ENCODE results near the gene ARRDC4.
"Not testable (repeated sequence)": the region's sequence is repeated elsewhere in the genome, so short reads cannot be mapped to it uniquely, and the experiment has no call there.

ARRDC4 gene

DNA sequence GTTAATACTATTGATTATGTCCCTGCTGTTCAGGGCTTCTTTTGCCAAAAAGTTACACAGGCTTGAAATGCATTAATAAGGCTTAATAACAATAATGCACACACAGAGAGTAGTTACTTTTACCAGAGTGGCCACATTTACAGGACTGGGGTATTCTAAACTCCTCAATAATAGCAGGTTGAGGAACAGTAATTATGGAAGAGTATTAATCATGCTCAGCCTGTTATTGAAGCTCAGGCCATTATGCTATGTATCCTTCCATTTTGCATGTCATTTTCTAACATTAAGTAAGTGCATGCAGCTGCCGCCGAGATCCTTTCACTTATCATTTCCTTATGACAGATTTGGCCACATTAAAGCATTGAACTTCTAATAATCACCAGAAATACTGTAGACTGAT is 5.7 kb downstream of the ARRDC4 start:
- DNase-seq = no peak

DNA sequence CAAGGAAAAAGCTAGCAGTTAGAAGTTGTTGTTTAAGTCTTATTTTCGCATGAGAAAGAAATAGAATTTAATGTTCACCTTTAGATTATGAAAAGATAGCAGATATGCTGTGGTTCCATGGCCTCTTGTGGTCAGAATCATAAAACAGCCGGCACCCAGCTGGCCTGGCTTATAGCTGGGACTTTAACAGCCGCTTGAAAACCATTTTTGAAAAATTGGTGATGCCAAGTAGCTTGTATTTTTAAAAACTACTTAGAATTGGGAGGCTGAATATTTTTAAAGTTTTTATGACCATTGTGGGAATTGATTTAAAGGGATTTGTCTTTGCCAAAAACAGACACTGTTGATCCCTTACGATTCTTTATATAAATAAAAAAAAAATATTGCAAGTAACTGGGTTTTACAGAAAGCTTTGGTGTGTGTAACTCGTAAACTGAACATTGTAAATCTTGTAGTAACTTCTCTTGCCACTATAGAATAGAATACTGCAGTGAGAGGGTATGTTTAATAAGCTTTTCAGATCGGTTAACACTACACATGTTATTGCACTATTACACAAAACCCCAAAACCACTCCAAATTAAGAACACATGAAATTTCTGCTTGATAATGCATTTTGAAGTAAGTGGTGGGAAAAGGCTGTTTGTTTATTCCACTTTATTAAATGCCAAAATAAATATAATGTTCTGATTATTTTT is 6.6 kb downstream of the ARRDC4 start:
- DNase-seq = no peak

DNA sequence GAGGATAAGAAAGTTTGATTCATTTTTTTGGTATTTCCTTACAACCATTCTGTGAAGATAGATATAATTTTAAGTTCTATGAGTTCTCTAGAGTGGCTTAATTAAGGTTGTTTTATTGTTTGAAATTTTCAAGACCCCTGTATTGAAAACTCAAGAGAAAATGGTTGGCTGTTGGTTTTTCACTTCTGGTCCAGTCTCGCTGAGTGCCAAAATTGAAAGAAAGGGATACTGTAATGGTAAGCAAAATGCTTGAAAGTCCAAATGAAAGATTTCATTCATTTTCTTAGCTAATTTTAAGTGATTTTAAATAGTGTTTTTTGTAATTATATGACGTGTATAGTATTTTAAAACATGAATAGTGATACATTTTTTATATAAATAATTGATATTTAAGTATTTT is 7.4 kb downstream of the ARRDC4 start:
- DNase-seq = no peak

DNA sequence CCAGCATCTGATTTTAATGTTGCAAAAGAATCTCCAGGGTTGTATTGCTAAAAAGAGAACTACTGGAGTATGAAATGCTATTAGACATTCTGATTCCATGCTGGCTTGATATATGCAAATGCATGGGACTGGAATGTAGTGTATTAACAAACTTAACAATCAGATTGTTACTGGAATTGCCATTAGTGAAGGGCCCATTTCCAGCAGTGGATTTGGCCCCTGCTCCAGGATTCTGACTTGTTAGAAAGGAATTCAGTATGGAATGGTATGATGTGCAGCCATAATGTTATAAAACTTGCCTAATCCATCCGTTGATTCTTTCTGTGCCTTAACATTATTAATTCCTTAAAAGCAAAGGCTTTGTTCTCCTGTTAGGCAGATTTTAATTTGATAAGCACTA is 7.9 kb downstream of the ARRDC4 start:
- no peak for DNase-seq

DNA sequence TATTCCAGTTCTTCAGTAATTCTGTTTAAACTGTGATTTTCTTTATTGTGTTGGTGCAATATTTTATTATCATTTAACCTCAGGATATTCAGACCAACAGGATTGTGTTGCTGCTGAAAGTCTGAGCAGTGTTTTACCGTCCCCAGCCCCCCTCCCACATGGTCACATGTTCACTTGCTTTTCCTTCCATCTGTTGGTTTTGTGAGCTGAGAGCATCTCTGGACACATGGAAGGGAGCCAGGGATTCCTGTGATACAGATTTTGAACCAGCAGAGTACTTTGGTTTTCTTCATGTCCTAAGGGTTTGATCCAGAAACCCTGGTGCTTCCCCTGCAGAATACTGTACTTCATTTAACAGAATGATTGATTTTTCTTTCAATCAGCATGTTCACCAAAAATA is 11.9 kb downstream of the ARRDC4 start:
- DNase-seq = peak in 1 of 14 donors; percentile 87

DNA sequence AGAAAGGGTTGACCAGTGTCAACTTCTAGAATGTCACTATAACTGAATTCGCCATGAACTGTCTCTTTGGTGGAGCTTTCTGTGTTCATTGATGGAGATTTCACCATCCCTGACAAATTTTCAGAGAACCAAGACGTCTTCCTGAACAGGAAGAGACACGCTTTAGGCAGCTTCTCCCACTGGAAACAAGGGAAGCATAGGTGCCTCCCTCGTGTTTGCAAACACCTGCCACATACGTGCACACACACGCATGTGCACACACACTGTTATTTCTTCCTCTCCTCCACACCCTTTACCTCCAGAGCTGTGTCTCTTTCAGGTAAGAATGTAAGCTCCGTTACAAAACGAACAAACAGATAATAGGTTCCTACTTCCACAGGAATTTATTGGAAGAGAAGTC is 15.6 kb downstream of the ARRDC4 start:
- no peak for DNase-seq

DNA sequence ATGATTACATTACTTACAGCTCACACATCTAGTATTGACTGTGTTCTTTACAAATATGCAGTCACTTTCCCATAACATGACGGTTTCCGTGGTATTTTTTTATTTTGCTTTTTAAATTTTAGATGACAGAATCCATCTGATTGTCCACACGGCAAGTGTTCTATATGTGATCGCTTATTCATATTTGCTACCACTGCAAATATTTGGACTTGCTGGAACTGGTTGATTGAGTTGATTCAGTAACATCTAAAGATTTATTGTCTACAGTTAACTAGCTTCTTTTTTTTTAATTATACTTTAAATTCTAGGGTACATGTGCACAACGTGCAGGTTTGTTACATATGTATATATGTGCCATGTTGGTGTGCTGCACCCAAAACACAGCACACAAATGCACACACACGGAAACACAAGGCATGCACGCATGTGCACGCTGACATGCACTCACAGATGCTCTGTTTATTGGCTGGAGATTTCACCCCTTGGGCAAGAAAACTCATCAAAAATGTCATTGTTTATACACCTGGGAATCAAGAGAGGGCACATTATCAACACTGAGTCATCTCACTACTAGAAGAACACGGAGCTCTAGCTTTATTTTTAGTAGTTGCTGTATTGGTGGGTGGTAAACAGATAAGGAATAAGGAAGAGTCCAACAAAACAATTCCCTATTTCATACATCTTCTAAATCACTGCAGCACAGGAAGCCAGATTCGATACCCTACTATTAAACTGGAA is 16.4 kb downstream of the ARRDC4 start:
- no peak for DNase-seq

DNA sequence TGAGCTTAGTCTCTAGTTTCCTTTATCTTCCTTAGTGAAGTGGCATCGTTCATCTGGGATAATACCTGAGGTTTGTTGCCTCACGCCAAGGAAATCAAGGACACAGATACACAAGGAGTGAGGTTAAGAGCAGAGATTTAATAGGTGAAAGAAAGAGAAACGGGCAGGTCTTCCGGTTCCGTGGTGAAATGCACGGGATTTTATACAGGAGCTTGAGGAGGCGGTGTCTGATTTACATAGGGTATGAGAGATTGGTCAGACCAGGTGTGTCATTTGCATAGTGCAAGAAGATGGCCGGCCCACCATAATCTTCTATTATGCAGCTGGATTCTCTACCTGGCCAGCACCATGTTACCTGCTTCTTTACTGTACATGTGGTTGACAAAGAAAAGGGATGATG is 17.2 kb downstream of the ARRDC4 start:
- DNase-seq = no peak

DNA sequence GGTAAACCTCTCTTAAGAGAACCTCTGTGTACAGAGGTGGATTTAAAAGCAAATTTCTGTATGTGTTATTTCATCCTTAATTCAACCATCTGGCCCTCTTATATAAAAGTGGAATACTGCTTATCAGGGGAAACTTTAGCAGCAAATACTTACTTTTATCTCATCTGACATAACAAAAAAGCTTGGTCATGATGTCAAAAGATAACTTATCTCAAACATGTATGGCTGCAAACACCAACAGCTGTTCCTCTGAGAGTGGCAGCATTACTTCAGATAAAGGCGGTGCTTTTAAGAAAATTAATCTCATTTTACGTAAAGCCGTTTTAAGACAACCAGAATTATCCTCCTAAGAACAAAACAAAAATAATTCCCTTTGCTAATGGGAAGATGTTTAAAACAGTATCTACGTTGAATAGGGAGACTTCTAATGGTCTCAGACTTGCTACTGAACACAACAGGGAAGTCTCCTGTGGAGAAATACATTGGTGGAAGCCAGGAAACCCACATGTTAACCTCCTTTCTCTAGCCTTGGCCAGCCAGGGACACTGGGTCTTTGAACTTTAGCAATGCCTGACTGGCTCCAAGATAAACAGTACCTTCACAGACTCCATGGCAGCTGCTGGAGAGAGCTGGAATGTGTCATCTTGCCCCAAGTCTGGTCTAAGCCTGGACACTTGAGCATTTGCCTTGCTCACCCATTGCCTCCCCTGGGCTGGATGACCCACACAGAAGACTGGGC is 18.1 kb downstream of the ARRDC4 start:
- DNase-seq = peak in 3 of 14 donors; percentile 4 to 39 (median 15)

DNA sequence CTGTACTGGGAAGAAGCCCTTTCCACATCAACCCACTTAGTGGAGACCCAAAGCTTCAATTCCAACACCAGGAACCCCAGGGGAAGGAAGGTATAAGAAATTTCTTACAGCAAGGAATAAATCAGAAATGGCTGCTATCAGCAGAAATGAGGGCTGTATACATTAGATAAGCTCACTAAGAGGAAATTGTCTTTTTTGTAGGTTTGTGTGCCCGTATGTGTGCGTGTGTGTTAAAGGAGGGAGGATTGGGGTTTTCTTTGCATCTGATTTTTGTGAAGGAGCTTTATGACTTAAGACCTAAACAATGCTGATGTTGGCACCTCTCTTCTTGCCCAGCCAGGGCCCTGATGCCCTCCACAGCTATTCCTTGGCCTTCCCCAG is 18.6 kb downstream of the ARRDC4 start:
- DNase-seq = no peak

DNA sequence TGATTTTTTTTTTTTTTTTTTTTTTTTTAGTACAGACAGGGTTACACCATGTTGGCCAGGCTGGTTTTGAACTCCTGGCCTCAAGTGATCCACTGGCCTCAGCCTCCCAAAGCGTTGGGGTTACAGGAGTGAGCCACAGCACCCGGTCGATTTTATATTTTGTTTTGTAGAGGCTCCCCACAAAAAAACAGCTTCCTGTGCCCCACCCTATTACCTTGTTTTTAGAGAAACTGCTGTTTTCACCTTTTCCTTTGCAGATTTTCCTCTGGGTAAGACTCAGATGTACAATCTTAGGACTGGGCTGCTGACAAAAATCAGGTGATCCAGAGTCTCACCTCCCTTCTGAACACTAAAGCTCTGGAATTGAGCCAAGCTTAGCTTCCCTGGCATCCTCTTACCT is 20.6 kb downstream of the ARRDC4 start:
- DNase-seq = no peak

DNA sequence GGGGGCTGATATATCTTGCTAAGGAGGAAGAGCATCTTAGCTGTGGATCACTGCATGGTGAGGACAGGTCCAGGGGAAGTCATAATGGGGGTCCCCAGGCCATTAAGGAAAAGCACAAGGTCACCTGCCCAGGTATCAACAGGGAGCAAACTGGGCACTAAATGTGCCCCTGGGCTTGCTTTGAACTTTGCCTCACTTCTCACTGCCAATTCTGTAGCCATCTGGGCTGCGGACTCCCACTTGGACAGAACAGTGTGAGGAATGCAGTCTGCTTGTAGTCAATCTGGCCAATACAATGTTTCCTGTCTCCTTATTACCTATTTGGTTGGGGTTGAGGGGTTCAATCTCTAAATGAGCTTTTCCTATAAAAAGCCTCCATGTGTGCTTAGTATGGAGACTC is 21.3 kb downstream of the ARRDC4 start:
- DNase-seq = no peak

DNA sequence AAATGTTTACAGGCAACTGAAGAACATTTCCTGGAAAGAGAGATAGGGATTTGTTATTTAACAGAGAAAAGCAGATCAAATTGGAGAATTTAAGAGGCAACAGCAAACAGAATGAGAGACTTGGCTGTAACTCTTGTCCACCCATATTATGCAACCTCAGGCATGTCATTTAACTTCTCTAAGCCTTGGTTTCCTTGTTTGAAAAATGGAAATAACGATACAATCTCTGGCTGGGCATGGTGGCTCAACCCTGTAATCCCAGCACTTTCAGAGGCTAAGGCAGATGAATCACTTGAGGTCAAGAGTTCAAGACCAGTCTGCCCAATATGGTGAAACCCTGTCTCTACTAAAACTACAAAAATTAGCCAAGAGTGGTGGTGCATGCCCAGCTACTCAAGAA is 23.7 kb downstream of the ARRDC4 start:
- no peak for DNase-seq

DNA sequence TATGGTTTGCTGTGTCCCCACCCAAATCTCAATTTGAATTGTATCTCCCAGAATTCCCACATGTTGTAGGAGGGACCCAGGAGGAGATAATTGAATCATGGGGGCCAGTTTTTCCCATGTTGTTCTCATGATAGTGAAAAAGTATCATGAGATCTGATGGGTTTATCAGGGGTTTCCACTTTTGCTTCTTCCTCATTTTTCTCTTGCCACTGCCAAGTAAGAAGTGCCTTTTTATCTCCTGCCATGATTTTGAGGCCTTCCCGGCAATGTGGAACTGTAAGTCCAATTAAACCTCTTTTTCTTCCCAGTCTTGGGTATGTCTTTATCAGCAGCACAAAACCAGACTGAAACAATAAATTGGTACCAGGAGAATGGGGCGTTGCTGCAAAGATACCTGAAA is 25.5 kb downstream of the ARRDC4 start:
- not testable (repeated sequence) for DNase-seq

DNA sequence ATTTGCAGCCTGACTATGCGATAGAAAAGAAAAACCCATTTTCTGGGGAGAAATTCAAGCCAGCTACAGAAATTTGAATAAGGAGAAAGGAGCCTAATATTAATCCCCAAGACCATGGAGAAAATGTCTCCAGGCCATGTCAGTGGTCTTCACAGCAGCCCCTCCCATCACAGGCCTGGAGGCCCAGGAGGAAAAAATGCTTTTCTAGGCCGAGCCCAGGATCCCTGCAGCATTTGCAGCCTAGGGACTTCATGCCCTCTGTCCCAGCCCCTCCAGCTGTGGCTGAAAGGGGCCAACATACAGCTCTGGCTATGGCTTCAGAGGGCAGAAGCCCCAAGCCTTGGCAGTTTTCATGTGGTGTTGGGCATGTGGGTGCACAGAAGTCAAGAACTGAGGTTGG is 26.3 kb downstream of the ARRDC4 start:
- no peak for DNase-seq

DNA sequence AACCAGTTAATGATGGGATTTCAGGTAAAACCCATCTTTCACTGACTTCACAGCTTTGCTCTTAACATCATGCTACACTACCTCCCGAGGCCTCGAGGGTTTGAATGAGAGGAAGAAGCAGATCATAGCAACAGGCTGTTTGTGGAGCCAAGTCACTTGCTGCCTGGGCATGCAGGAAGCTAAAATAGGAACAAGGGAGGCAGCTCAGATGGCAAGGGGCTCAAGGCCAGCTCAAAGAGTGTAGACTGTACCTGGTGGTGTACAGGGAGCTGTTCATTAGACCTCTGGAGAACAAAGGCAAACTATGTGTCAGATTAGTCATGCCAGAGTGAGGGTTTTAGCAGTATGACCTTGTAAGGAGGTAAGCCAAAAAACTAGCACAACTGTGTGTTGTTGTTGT is 28.8 kb downstream of the ARRDC4 start:
- no peak for DNase-seq

DNA sequence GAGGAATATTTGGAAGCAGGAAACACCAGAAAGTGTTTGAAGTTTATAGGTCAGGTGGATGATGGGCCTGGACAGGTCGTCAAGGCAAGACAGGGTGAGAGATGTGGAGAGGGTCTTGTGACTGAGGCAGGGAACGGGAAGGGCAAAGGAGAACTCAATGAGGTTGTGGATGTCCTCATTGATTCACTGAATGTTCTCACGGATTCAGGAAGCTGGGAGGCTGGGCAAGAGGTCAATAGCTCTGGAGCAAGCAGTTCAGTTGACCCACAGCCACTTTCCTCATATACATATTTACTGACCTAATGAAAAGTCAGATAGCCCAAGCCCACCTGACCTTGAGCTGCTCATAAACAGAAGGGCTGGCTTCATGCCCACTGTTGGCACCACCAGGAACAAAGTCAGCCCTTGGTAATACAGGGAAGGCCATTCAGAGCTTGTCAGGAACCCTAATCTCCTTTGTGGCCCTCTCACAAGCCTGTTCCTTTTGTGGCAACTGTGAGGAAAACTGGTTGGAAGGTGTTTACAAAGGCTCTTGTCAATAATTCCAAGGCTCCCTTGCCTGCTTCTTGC is 31.6 kb downstream of the ARRDC4 start:
- no peak for DNase-seq

DNA sequence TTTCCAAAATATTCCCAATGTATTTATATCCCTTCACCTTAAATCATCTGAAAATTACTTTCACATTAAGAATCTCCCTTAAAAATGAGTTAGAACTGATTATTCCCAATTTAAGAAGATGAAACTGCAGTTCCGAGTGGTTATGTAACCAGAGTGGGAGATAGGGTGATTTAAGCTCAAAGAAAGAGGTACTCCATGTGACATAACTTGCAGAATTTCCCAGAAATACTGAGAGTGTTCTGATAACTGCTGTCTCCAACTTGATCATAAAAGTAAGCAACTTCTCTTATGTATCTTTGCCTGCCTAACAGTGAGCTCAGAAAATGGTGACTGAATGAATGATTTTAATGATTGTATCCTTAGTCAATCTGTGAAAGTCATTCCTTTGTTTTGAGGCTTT is 32.3 kb downstream of the ARRDC4 start:
- no peak for DNase-seq

DNA sequence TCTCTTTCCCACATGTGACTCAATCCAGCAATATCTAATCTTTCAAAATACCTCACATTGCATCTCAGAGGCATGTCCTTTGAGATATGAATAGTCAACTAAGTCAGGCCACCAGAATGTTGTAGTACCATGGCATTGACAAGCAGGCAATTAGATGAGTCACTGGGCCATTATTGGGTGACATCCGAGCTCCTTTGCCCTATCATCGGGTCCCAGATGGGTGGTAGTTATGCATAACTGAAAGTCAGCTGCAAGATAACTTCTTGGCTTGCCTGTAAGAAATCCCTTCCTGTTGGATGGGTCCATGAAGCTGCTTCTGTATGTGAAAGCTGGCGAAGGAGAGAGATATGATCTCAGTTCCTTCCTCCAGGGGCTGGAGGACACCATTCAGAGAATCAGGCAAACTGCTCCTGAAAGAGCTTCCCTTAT is 32.8 kb downstream of the ARRDC4 start:
- DNase-seq = no peak

DNA sequence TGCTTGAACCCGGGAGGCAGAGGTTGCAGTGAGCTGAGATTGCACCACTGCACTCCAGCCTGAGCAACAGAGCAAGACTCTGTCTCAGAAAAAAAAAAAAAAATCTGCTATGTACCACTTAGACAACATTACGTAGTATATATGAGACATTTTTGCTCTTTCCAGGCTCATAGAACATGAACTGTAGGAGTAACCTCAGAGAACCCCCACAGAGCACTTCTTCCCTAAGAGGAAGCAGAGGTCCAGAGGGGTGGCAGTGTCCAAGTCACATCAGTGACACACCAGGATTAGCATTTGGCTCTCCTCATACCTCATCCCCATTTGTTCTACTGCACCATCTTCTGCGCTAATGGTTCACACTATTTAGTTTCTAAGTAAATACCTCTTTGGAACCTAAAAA is 33.7 kb downstream of the ARRDC4 start:
- no peak for DNase-seq

DNA sequence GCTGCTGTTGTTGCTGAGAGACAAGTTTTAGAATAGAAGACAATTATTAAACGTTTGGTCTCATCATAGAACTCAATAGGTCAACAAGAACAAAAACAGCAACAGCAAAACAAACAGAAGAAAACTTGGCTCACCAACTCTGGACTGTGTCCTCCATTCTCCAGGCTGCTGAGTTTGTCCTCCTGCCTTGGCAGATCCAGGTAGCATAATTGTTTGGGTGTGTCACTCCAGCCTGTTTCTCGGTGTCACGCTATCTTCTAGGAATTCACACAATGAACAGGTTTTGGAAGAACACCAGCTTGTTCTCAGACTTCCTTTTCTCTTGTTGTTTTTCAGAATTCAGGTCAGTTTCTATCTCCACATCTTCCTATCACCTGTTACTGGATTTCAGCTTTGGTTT is 34.7 kb downstream of the ARRDC4 start:
- DNase-seq = no peak

DNA sequence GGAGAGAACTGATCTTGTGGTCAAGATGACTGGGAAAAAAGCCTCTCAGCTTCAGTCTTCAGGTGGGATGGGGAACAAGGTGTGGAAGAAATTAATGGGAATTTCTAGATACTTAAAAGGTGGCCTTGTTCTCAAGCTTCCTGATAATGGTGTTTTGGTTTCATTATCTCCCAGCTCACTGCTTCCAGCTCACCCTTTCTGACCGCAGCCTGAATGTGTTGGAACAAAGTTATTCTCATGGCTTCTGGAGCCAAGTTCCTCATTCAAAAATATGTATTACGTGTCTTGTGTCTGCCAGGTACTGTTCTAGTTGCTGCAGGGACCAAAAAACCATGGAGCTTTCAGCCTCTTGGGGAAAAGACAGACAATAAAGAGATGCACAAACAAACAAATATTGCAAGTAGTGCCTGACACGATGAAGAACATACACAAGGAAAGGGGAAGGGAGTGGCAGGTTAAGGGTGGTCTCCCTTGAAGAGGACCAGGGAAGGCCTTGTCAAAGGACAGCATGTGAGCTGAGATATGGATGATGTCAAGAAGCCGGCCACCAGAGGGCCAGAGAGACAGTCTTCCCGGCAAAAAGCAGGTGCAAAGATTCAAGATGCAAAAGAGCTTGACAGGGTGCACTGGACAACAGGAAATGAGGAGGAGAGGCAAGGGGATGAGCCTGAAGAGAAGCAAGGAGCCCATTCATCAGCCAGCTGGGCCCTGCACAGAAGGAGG is 35.5 kb downstream of the ARRDC4 start:
- no peak for DNase-seq

All from C1 segment of cervical spinal cord (tissue), 14 donors.